DND-41 (cell line): ENCODE results near the gene CRYL1.

Source experiments
- ATAC-seq: fragments of 200-7000 bp; cut with Tn5 transposase; 3 replicates; pipeline ENCODE4 v1.9.1; 2021; ENCODE audit warnings: low read depth; ENCODE audit not compliant: insufficient read depth
- DNase-seq: peaks from one replicate; pipeline ENCODE4 v3.0.0-alpha.2; 2020
- H2AFZ ChIP-seq: 2 replicates; pipeline ENCODE4 v1.6.0; 2012; ENCODE audit warnings: low read depth, low read length
- H3K27ac ChIP-seq: 2 replicates; pipeline ENCODE4 v1.5.1; 2012; ENCODE audit warnings: low read length, inconsistent platforms
- H3K27me3 ChIP-seq: fragments of 200-600 bp; sonication (generic); 2 replicates; pipeline ENCODE4 v1.6.0; 2012; ENCODE audit warnings: low read length, mild to moderate bottlenecking, inconsistent platforms; ENCODE audit not compliant: insufficient read depth, poor library complexity
- H3K36me3 ChIP-seq: 2 replicates; pipeline ENCODE4 v1.5.1; 2012; ENCODE audit warnings: low read length, inconsistent platforms; ENCODE audit not compliant: insufficient read depth
- H3K4me1 ChIP-seq: 2 replicates; pipeline ENCODE4 v1.5.1; 2012; ENCODE audit warnings: mild to moderate bottlenecking, low read length; ENCODE audit not compliant: insufficient read depth
- H3K4me2 ChIP-seq: 2 replicates; pipeline ENCODE4 v1.6.0; 2012; ENCODE audit warnings: mild to moderate bottlenecking, moderate library complexity, low read length, inconsistent platforms; ENCODE audit not compliant: insufficient read depth
- H3K4me3 ChIP-seq, 2 experiments: fragments of 200-600 bp in 1 of 2; shearing (Covaris generic) in 1 of 2; 2 replicates each; pipeline ENCODE4 v1.5.1; 2012 to 2016; ENCODE audit warnings: inconsistent platforms in 2 of 2, low read length in 2 of 2, mild to moderate bottlenecking in 2 of 2, low read depth in 1 of 2, moderate library complexity in 1 of 2
- H3K79me2 ChIP-seq: 2 replicates; pipeline ENCODE4 v1.6.0; 2012; ENCODE audit warnings: low read length, inconsistent platforms; ENCODE audit not compliant: insufficient read depth
- H3K9ac ChIP-seq: 2 replicates; pipeline ENCODE4 v1.6.0; 2012; ENCODE audit warnings: low read depth, mild to moderate bottlenecking, inconsistent platforms, low read length, moderate library complexity
- H3K9me3 ChIP-seq: 2 replicates; pipeline ENCODE4 v1.5.1; 2012; ENCODE audit warnings: low read length, moderate library complexity, mild to moderate bottlenecking, inconsistent platforms; ENCODE audit not compliant: insufficient read depth, severe bottlenecking
- H4K20me1 ChIP-seq: 2 replicates; pipeline ENCODE4 v1.6.0; 2012; ENCODE audit warnings: low read length; ENCODE audit not compliant: insufficient read depth
- EZH2 ChIP-seq: IDR thresholded peaks from 3 replicates; pipeline ENCODE4 v1.6.1; 2012; ENCODE audit warnings: borderline replicate concordance, low read depth, mild to moderate bottlenecking, moderate library complexity, low read length, inconsistent platforms; ENCODE audit not compliant: severe bottlenecking
- TF ChIP-seq, protein P1 (sequence below): IDR thresholded peaks from 2 replicates; pipeline ENCODE4 v1.5.1; 2012; ENCODE audit warnings: borderline replicate concordance, low read length, moderate library complexity, mild to moderate bottlenecking; ENCODE audit not compliant: poor library complexity, severe bottlenecking; ENCODE audit errors: extremely low read depth

The CRYL1 gene

GRCh38 chr13:20487927-20488326 lies 37.7 kb downstream of the CRYL1 start:
- Histone ChIP-seq H3K9me3 (no peaks in the 10 kb centered on the region), H3K4me1 (peaks cover 8% of the 10 kb centered on the region), H3K36me3 (no peaks in the 10 kb centered on the region), H4K20me1 (no peaks in the 10 kb centered on the region), H3K9ac (no peak overlapping the region), H3K79me2 (no peaks in the 10 kb centered on the region), H3K4me2 (no peak overlapping the region), H3K4me3 (no peak overlapping the region), H2AFZ (no peak overlapping the region), H3K27ac (no peak overlapping the region; the same call in 1 of the 2 replicates), H3K27me3 (no peaks in the 10 kb centered on the region)
- peak; percentile 68 for ATAC-seq
- TF ChIP-seq, protein P1, sequence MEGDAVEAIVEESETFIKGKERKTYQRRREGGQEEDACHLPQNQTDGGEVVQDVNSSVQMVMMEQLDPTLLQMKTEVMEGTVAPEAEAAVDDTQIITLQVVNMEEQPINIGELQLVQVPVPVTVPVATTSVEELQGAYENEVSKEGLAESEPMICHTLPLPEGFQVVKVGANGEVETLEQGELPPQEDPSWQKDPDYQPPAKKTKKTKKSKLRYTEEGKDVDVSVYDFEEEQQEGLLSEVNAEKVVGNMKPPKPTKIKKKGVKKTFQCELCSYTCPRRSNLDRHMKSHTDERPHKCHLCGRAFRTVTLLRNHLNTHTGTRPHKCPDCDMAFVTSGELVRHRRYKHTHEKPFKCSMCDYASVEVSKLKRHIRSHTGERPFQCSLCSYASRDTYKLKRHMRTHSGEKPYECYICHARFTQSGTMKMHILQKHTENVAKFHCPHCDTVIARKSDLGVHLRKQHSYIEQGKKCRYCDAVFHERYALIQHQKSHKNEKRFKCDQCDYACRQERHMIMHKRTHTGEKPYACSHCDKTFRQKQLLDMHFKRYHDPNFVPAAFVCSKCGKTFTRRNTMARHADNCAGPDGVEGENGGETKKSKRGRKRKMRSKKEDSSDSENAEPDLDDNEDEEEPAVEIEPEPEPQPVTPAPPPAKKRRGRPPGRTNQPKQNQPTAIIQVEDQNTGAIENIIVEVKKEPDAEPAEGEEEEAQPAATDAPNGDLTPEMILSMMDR = no peak
- TF ChIP-seq EZH2 = no peak
- peak; percentile 19 for DNase-seq

- H3K4me3 ChIP-seq = no peak overlapping the region
- H3K27me3 ChIP-seq = no peaks in the 10 kb centered on the region
- H3K79me2 ChIP-seq = no peaks in the 10 kb centered on the region
- no peaks in the 10 kb centered on the region for H3K9me3 ChIP-seq
- no peak overlapping the region for H3K27ac ChIP-seq
- no peaks in the 10 kb centered on the region for H3K36me3 ChIP-seq
- no peak for TF ChIP-seq EZH2
- TF ChIP-seq, protein P1 = no peak
- no peaks in the 10 kb centered on the region for H4K20me1 ChIP-seq
- H3K4me2 ChIP-seq = no peak overlapping the region
- DNase-seq (no peak), ATAC-seq (no peak)
- H3K4me1 ChIP-seq = peaks cover 4% of the 10 kb centered on the region
- H3K9ac ChIP-seq = no peak overlapping the region
- H2AFZ ChIP-seq = no peak overlapping the region
Observed at GRCh38 chr13:20482787-20483186, 42.9 kb downstream of the CRYL1 start.

GRCh38 chr13:20482275-20482761 lies 43.3 kb downstream of the CRYL1 start:
- Histone ChIP-seq H3K27ac (no peak overlapping the region), H3K4me3 (no peak overlapping the region)

More at GRCh38 chr13:20482275-20482761, 43.3 kb downstream of the CRYL1 start:
- Histone ChIP-seq H3K9me3 (no peaks in the 10 kb centered on the region), H3K27me3 (no peaks in the 10 kb centered on the region), H3K4me1 (peaks cover 1% of the 10 kb centered on the region), H3K36me3 (no peaks in the 10 kb centered on the region), H3K4me2 (no peak overlapping the region), H3K79me2 (no peaks in the 10 kb centered on the region), H4K20me1 (no peaks in the 10 kb centered on the region), H2AFZ (no peak overlapping the region), H3K9ac (no peak overlapping the region)
- DNase-seq = no peak
- ATAC-seq = no peak
- TF ChIP-seq EZH2 = no peak
- TF ChIP-seq, protein P1 = no peak
